HCT116 (cell line): ENCODE data around the gene KLHL3.

ENCODE experiments used
- EZH2 ChIP-seq: fragments of 200-600 bp; sonication (generic); IDR thresholded peaks from 2 replicates; pipeline ENCODE4 v1.6.1; 2017; ENCODE audit warnings: antibody characterized with exemption, mixed run types
- FOSL1 ChIP-seq: IDR thresholded peaks from 2 replicates; pipeline ENCODE4 v1.6.1; 2012; ENCODE audit warnings: low read depth
- JUND ChIP-seq: IDR thresholded peaks from 2 replicates; pipeline ENCODE4 v1.6.1; 2012
- POLR2A ChIP-seq: IDR thresholded peaks from 2 replicates; pipeline ENCODE4 v1.7.0; 2011; ENCODE audit warnings: borderline replicate concordance; ENCODE audit not compliant: insufficient read depth, insufficient read length; ENCODE audit errors: extremely low read depth
- POLR2AphosphoS5 ChIP-seq: IDR thresholded peaks from 2 replicates; pipeline ENCODE4 v1.6.1; 2011; ENCODE audit warnings: mild to moderate bottlenecking, low read depth, low read length, moderate library complexity
- RAD21 ChIP-seq: IDR thresholded peaks from 2 replicates; pipeline ENCODE4 v1.6.1; 2012; ENCODE audit warnings: low read depth, mild to moderate bottlenecking
- REST ChIP-seq: IDR thresholded peaks from 2 replicates; pipeline ENCODE4 v1.6.1; 2012; ENCODE audit warnings: low read depth
- SRF ChIP-seq: IDR thresholded peaks from 2 replicates; pipeline ENCODE4 v1.6.1; 2012; ENCODE audit warnings: low read depth
- TCF7L2 ChIP-seq: IDR thresholded peaks from 2 replicates; pipeline ENCODE4 v1.7.0; 2011; ENCODE audit warnings: borderline replicate concordance, inconsistent platforms; ENCODE audit not compliant: insufficient read depth, insufficient read length; ENCODE audit errors: extremely low read depth
- ZNF274 ChIP-seq: fragments of 200-500 bp; sonication (Bioruptor generic); IDR thresholded peaks from 2 replicates; pipeline ENCODE4 v1.6.1; 2014; ENCODE audit warnings: mild to moderate bottlenecking, low read depth, low read length, inconsistent platforms
- TF ChIP-seq, protein P1 (sequence below), 3 experiments: fragments of 200-600 bp in 1 of 3; sonication (generic) in 1 of 3; IDR thresholded peaks in 2 of 3; conservative IDR thresholded peaks in 1 of 3; 2 replicates each; pipeline ENCODE4 v1.5.1; 2012 to 2017; ENCODE audit warnings: low read depth in 2 of 3, low read length in 2 of 3, antibody characterized with exemption in 1 of 3, borderline replicate concordance in 1 of 3, control low read depth in 1 of 3, mild to moderate bottlenecking in 1 of 3, mixed read lengths in 1 of 3, mixed run types in 1 of 3, moderate library complexity in 1 of 3; ENCODE audit not compliant: insufficient read depth in 1 of 3
- TF ChIP-seq, protein P2 (sequence below): IDR thresholded peaks from 2 replicates; pipeline ENCODE4 v1.6.1; 2012

DNA sequence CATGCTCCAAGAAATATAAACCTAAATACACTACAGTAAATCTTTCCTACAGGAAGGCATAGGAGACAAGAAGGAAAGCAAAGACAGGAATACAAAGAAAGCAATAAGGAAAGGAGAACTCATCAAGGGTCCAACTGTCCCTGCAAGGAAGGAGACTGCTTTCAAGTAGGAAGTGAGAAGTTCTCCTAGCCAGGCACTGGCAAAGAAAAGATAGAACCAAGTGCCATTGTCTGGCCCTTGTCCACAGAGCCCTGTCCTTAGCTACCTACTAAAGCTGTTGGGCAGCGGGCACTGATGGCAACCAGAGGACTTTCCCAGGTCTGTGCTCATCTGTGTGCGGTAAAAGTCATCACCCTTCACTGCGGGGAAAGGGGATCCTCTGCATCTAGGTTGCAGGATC is 108.2 kb downstream of the KLHL3 start:
- TF ChIP-seq, protein P1, sequence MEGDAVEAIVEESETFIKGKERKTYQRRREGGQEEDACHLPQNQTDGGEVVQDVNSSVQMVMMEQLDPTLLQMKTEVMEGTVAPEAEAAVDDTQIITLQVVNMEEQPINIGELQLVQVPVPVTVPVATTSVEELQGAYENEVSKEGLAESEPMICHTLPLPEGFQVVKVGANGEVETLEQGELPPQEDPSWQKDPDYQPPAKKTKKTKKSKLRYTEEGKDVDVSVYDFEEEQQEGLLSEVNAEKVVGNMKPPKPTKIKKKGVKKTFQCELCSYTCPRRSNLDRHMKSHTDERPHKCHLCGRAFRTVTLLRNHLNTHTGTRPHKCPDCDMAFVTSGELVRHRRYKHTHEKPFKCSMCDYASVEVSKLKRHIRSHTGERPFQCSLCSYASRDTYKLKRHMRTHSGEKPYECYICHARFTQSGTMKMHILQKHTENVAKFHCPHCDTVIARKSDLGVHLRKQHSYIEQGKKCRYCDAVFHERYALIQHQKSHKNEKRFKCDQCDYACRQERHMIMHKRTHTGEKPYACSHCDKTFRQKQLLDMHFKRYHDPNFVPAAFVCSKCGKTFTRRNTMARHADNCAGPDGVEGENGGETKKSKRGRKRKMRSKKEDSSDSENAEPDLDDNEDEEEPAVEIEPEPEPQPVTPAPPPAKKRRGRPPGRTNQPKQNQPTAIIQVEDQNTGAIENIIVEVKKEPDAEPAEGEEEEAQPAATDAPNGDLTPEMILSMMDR (IDR thresholded peaks at IDR 0.05 in 2 of 3, conservative IDR thresholded peaks at IDR 0.05 in 1 of 3; ENCODE audit: borderline replicate concordance in 1 of 3, insufficient read depth in 1 of 3, low read depth in 2 of 3, low read length in 2 of 3), result no peak
- TF ChIP-seq RAD21, result no peak
- TF ChIP-seq POLR2A, result no peak
- TF ChIP-seq POLR2AphosphoS5, result no peak
- no peak for TF ChIP-seq JUND
- no peak for TF ChIP-seq EZH2
- no peak for TF ChIP-seq ZNF274
- no peak for TF ChIP-seq TCF7L2
- TF ChIP-seq, protein P2, sequence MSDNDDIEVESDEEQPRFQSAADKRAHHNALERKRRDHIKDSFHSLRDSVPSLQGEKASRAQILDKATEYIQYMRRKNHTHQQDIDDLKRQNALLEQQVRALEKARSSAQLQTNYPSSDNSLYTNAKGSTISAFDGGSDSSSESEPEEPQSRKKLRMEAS, result no peak
- no peak for TF ChIP-seq REST
- TF ChIP-seq SRF, result no peak
- TF ChIP-seq FOSL1, result no peak
